ENCODE results near the gene DNAJC28.

DNA sequence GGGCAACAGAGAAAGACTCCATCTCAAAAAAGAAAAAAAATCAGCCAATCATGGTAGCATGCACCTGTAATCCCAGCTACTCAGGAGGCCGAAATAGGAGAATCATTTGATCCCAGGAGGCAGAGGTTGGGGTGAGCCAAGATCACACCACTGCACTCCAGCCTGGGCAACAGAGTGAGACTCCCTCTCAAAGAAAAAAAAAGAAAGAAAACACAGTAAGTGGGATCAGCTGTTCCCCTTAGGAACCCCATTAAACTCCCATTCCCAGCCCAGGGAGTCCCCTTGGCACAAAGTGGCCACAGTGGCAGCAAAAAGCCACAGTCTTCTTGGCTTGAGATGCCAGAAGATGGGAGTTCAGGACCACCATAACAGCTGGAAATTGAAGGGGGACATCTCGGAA is 20.8 kb downstream of the DNAJC28 start:
- TF ChIP-seq, protein P1, sequence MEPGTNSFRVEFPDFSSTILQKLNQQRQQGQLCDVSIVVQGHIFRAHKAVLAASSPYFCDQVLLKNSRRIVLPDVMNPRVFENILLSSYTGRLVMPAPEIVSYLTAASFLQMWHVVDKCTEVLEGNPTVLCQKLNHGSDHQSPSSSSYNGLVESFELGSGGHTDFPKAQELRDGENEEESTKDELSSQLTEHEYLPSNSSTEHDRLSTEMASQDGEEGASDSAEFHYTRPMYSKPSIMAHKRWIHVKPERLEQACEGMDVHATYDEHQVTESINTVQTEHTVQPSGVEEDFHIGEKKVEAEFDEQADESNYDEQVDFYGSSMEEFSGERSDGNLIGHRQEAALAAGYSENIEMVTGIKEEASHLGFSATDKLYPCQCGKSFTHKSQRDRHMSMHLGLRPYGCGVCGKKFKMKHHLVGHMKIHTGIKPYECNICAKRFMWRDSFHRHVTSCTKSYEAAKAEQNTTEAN (CRISPR knock-in tag; IDR thresholded peaks at IDR 0.05): no peak
- TF ChIP-seq NR2C2 (CRISPR knock-in tag; IDR thresholded peaks at IDR 0.05) (no peak), GABPB1 (CRISPR knock-in tag; IDR thresholded peaks at IDR 0.05) (no peak), SP1 (CRISPR knock-in tag; conservative IDR thresholded peaks at IDR 0.05) (no peak), NFE2L1 (CRISPR knock-in tag; IDR thresholded peaks at IDR 0.05) (no peak), ZNF121 (CRISPR knock-in tag; IDR thresholded peaks at IDR 0.05) (peak; percentile 45; the same call in 1 of the 2 replicates), ELF4 (CRISPR knock-in tag; IDR thresholded peaks at IDR 0.05; ENCODE audit: low read depth) (no peak)
- TF ChIP-seq, protein P2, sequence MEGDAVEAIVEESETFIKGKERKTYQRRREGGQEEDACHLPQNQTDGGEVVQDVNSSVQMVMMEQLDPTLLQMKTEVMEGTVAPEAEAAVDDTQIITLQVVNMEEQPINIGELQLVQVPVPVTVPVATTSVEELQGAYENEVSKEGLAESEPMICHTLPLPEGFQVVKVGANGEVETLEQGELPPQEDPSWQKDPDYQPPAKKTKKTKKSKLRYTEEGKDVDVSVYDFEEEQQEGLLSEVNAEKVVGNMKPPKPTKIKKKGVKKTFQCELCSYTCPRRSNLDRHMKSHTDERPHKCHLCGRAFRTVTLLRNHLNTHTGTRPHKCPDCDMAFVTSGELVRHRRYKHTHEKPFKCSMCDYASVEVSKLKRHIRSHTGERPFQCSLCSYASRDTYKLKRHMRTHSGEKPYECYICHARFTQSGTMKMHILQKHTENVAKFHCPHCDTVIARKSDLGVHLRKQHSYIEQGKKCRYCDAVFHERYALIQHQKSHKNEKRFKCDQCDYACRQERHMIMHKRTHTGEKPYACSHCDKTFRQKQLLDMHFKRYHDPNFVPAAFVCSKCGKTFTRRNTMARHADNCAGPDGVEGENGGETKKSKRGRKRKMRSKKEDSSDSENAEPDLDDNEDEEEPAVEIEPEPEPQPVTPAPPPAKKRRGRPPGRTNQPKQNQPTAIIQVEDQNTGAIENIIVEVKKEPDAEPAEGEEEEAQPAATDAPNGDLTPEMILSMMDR (IDR thresholded peaks at IDR 0.05): no peak
- TF ChIP-seq, protein P3, sequence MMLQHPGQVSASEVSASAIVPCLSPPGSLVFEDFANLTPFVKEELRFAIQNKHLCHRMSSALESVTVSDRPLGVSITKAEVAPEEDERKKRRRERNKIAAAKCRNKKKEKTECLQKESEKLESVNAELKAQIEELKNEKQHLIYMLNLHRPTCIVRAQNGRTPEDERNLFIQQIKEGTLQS (CRISPR knock-in tag; conservative IDR thresholded peaks at IDR 0.05): no peak
- TF ChIP-seq, protein P4, sequence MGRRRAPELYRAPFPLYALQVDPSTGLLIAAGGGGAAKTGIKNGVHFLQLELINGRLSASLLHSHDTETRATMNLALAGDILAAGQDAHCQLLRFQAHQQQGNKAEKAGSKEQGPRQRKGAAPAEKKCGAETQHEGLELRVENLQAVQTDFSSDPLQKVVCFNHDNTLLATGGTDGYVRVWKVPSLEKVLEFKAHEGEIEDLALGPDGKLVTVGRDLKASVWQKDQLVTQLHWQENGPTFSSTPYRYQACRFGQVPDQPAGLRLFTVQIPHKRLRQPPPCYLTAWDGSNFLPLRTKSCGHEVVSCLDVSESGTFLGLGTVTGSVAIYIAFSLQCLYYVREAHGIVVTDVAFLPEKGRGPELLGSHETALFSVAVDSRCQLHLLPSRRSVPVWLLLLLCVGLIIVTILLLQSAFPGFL (CRISPR knock-in tag; IDR thresholded peaks at IDR 0.05; ENCODE audit: borderline replicate concordance): no peak

Measured in WTC11 (cell line).